Measurements from ENCODE around the gene MANBA. TPM values are rescaled to one million over a fixed set of nuclear protein-coding genes. Genes with fewer than 3 reads are reported as not detected.
"Not testable (repeated sequence)": the region's sequence is repeated elsewhere in the genome, so short reads cannot be mapped to it uniquely, and the experiment has no call there.

Gene MANBA
- total RNA-seq, 2 donors from 2014 or later = 37.2 to 41.3 TPM

GRCh38 chr4:102623622-102624021 is 137.1 kb downstream of the MANBA start:
- H3K36me3 ChIP-seq = no peaks in the 10 kb centered on the region

GRCh38 chr4:102620697-102621497 is 139.9 kb downstream of the MANBA start:
- Histone ChIP-seq H3K9me3 (no peaks in the 10 kb centered on the region), H3K27me3 (replicated peaks; ENCODE audit: insufficient read depth) (no peaks in the 10 kb centered on the region), H3K4me3 (peak overlapping the region; percentile 54), H3K27ac (peak overlapping the region; percentile 52 to 66), H3K4me1 (ENCODE audit: control insufficient read depth in 1 of 2, low read depth in 2 of 2) (peaks cover 0 to 12% of the 10 kb centered on the region in 2 donors), H3K36me3 (peaks cover 2% of the 10 kb centered on the region)
- TF ChIP-seq CTCF (IDR thresholded peaks at IDR 0.05) = peak; percentile 39
- peak; percentile 80 for ATAC-seq (ENCODE audit: insufficient number of reproducible peaks, low FRiP score, low read depth)
- DNase-seq (ENCODE audit: low spot score) = no peak

More at GRCh38 chr4:102623622-102624021, 137.1 kb downstream of the MANBA start:
- no peak for ATAC-seq (ENCODE audit: insufficient number of reproducible peaks, low FRiP score, low read depth)
- no peaks in the 10 kb centered on the region for H3K27me3 ChIP-seq (replicated peaks; ENCODE audit: insufficient read depth)
- H3K27ac ChIP-seq = no peak overlapping the region
- no peak overlapping the region for H3K4me3 ChIP-seq
- peaks cover 0 to 12% of the 10 kb centered on the region in 2 donors for H3K4me1 ChIP-seq (ENCODE audit: control insufficient read depth in 1 of 2, low read depth in 2 of 2)
- no peaks in the 10 kb centered on the region for H3K9me3 ChIP-seq
- DNase-seq (ENCODE audit: low spot score) = no peak
- no peak for TF ChIP-seq CTCF (IDR thresholded peaks at IDR 0.05)

DNA sequence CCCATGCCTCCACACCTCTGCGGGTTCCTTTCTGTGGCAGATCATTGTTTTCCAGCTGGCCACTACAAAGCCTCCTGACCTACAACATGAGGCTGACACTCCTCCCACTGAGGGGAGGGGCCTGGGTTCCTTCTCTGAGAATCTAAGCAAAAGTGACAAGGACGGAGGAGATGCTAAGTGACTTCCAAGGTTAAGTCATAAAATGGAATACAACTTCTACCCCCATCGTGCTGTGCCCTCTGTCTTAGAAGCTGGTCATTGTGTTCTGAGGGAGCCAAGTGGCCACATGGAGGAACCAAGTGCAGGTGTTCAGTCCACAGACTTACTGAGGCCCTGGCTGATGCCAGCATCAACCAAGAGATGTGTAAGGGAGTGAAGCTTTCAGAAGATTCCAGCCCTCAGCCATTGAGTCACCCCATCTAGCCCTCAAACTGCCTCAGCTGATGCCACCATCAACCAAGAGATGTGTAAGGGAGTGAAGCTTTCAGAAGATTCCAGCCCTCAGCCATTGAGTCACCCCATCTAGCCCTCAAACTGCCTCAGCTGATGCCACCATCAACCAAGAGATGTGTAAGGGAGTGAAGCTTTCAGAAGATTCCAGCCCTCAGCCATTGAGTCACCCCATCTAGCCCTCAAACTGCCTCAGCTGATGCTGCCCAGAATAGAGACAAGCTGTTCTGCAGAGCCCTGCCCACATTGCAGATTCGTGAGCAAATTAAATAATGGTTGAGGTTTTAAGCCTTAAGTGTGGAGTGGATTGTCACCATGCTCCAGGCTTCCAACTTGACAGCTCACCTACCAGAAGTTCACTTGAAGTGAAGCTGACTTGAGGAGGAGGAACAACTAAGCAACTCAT is 140.8 kb downstream of the MANBA start:
- Histone ChIP-seq H3K27ac (peak overlapping the region; percentile 52 to 66), H3K4me1 (ENCODE audit: control insufficient read depth in 1 of 2, low read depth in 2 of 2) (peaks cover 0 to 12% of the 10 kb centered on the region in 2 donors)
- not testable (repeated sequence) for H3K4me3 ChIP-seq; DNase-seq (ENCODE audit: low spot score); H3K27me3 ChIP-seq (replicated peaks; ENCODE audit: insufficient read depth); H3K9me3 ChIP-seq; ATAC-seq (ENCODE audit: insufficient number of reproducible peaks, low FRiP score, low read depth); H3K36me3 ChIP-seq

- DNase-seq (ENCODE audit: low spot score); ATAC-seq (ENCODE audit: insufficient number of reproducible peaks, low FRiP score, low read depth); H3K27me3 ChIP-seq (replicated peaks; ENCODE audit: insufficient read depth); H3K27ac ChIP-seq; H3K9me3 ChIP-seq; H3K4me3 ChIP-seq: not testable (repeated sequence)
- peaks cover 11% of the 10 kb centered on the region for H3K36me3 ChIP-seq
- peaks cover 0 to 12% of the 10 kb centered on the region in 2 donors for H3K4me1 ChIP-seq (ENCODE audit: control insufficient read depth in 1 of 2, low read depth in 2 of 2)
These were observed 141.7 kb downstream of the MANBA start for GRCh38 chr4:102619021-102619420.

DNA sequence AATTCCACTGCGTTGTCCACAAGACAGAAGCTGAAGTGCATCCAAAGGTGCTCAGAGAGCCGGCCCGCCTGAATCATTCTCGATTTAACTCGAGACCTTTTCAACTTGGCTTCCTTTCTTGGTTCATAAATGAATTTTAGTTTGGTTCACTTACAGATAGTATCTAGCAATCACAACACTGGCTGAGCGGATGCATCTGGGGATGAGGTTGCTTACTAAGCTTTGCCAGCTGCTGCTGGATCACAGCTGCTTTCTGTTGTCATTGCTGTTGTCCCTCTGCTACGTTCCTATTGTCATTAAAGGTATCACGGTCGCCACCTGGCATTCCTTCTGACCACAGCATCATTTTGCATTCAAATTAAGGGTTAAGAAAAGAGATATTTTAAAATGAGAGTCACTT is 144.1 kb downstream of the MANBA start:
- TF ChIP-seq CTCF (IDR thresholded peaks at IDR 0.05) = no peak
- no peak overlapping the region for H3K4me3 ChIP-seq
- H3K9me3 ChIP-seq = no peaks in the 10 kb centered on the region
- ATAC-seq (ENCODE audit: insufficient number of reproducible peaks, low FRiP score, low read depth) (no peak), DNase-seq (ENCODE audit: low spot score) (no peak)
- peaks cover 0 to 12% of the 10 kb centered on the region in 2 donors for H3K4me1 ChIP-seq (ENCODE audit: control insufficient read depth in 1 of 2, low read depth in 2 of 2)
- no peak overlapping the region for H3K27ac ChIP-seq
- peaks cover 23% of the 10 kb centered on the region for H3K36me3 ChIP-seq
- no peaks in the 10 kb centered on the region for H3K27me3 ChIP-seq (replicated peaks; ENCODE audit: insufficient read depth)

DNA sequence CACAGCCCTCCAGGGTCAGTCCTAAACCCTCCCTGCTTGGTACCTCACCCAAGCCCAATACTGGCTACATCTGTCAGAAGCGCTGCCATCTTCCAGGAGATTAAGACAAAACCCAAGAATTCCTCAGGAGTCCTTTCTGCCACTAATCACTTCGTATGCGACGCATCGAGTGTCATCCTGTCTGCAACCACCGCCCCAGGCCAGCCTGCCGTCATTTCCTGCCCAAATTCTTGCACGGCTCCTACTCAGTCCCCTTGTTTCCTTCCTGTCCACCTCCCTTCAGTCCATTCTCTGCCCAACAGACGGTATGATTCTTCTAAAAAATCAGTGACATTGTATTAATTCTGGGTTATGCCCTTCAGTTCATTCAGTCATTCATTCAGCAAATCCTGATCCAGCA is 146.0 kb downstream of the MANBA start:
- Histone ChIP-seq H3K4me1 (ENCODE audit: control insufficient read depth in 1 of 2, low read depth in 2 of 2) (no peaks in the 10 kb centered on the region), H3K4me3 (no peak overlapping the region), H3K27me3 (replicated peaks; ENCODE audit: insufficient read depth) (no peaks in the 10 kb centered on the region), H3K36me3 (peaks cover 33% of the 10 kb centered on the region), H3K9me3 (no peaks in the 10 kb centered on the region), H3K27ac (peak overlapping the region in 1 of 2 donors; percentile 19)
- no peak for TF ChIP-seq CTCF (IDR thresholded peaks at IDR 0.05)
- no peak for DNase-seq (ENCODE audit: low spot score)
- no peak for ATAC-seq (ENCODE audit: insufficient number of reproducible peaks, low FRiP score, low read depth)

Data from thoracic aorta (tissue), 2 donors.